GM23338 (cell line): ENCODE data around the gene KAZN. TPM values are rescaled to one million over a fixed set of nuclear protein-coding genes. Genes with fewer than 3 reads are reported as not detected.

ENCODE experiments used
- ATAC-seq: fragments of 200-7000 bp; cut with Tn5 transposase; 3 replicates; pipeline ENCODE4 v1.9.1; 2020
- DNase-seq: peaks from one replicate; pipeline ENCODE4 v3.0.0-alpha.2; 2015; ENCODE audit warnings: low spot score
- H2AFZ ChIP-seq: fragments of 200-600 bp; sonication (generic); 2 replicates; pipeline ENCODE4 v1.8.0; 2016; ENCODE audit warnings: antibody characterized with exemption, mild to moderate bottlenecking, moderate library complexity
- H3F3A ChIP-seq: fragments of 200-600 bp; sonication (generic); replicated peaks from 2 replicates; pipeline ENCODE4 v1.8.0; 2017; ENCODE audit warnings: antibody characterized with exemption, mixed run types, low read depth
- H3K27ac ChIP-seq: fragments of 200-600 bp; sonication (generic); 2 replicates; pipeline ENCODE4 v1.6.1; 2016; ENCODE audit warnings: low read depth
- H3K27me3 ChIP-seq: fragments of 200-600 bp; sonication (generic); 2 replicates; pipeline ENCODE4 v1.8.0; 2016; ENCODE audit warnings: mild to moderate bottlenecking, mixed run types, moderate library complexity; ENCODE audit not compliant: insufficient read depth
- H3K36me3 ChIP-seq: fragments of 200-600 bp; sonication (generic); 2 replicates; pipeline ENCODE4 v1.8.0; 2016; ENCODE audit warnings: mild to moderate bottlenecking; ENCODE audit not compliant: insufficient read depth
- H3K4me1 ChIP-seq: fragments of 200-600 bp; sonication (generic); 2 replicates; pipeline ENCODE4 v1.8.0; 2016; ENCODE audit warnings: mild to moderate bottlenecking, moderate library complexity; ENCODE audit not compliant: insufficient read depth
- H3K4me2 ChIP-seq: fragments of 200-600 bp; sonication (generic); 2 replicates; pipeline ENCODE4 v1.7.1; 2017; ENCODE audit warnings: mixed run types
- H3K4me3 ChIP-seq: fragments of 200-600 bp; sonication (generic); 2 replicates; pipeline ENCODE4 v1.6.1; 2016; ENCODE audit warnings: mixed run types
- H3K79me2 ChIP-seq: fragments of 200-600 bp; sonication (generic); replicated peaks from 2 replicates; pipeline ENCODE4 v1.8.0; 2017; ENCODE audit warnings: mild to moderate bottlenecking; ENCODE audit not compliant: insufficient read depth
- H3K9me2 ChIP-seq: fragments of 200-600 bp; sonication (generic); 2 replicates; pipeline ENCODE4 v1.8.0; 2017; ENCODE audit not compliant: insufficient read depth
- H4K20me1 ChIP-seq: fragments of 200-600 bp; sonication (generic); replicated peaks from 2 replicates; pipeline ENCODE4 v1.8.0; 2017; ENCODE audit warnings: mild to moderate bottlenecking; ENCODE audit not compliant: insufficient read depth
- H3K27ac Mint-ChIP-seq: 2 replicates; pipeline ENCODE4 v1.8.0; 2020; ENCODE audit warnings: inconsistent platforms, mild to moderate bottlenecking, moderate library complexity, mixed read lengths
- H3K27me3 Mint-ChIP-seq: 3 replicates; pipeline ENCODE4 v1.8.0; 2022; ENCODE audit warnings: low read depth, mild to moderate bottlenecking, moderate library complexity, mixed read lengths, inconsistent platforms; ENCODE audit not compliant: insufficient read depth, poor library complexity
- H3K36me3 Mint-ChIP-seq: 3 replicates; pipeline ENCODE4 v1.8.0; 2021; ENCODE audit warnings: low read depth, mild to moderate bottlenecking, inconsistent platforms, moderate library complexity, mixed read lengths
- H3K4me1 Mint-ChIP-seq: 3 replicates; pipeline ENCODE4 v1.8.0; 2020; ENCODE audit warnings: mild to moderate bottlenecking, inconsistent platforms, mixed read lengths
- H3K4me3 Mint-ChIP-seq: 3 replicates; pipeline ENCODE4 v1.8.0; 2021; ENCODE audit warnings: moderate library complexity, mild to moderate bottlenecking, inconsistent platforms, mixed read lengths
- H3K9me3 Mint-ChIP-seq: 3 replicates; pipeline ENCODE4 v1.8.0; 2020; ENCODE audit warnings: moderate library complexity, mild to moderate bottlenecking, inconsistent platforms, mixed read lengths
- CREB1 ChIP-seq: fragments of 250-450 bp; sonication (Bioruptor Pico); IDR thresholded peaks from 2 replicates; pipeline ENCODE4 v1.5.0; 2020; ENCODE audit warnings: low read depth, mild to moderate bottlenecking, moderate library complexity
- EZH2 ChIP-seq: fragments of 200-600 bp; sonication (generic); IDR thresholded peaks from one replicate; pipeline ENCODE4 v1.8.0; 2017; ENCODE audit warnings: antibody characterized with exemption, mild to moderate bottlenecking, low read depth; ENCODE audit not compliant: unreplicated experiment
- EZH2phosphoT487 ChIP-seq: fragments of 200-600 bp; sonication (generic); IDR thresholded peaks from one replicate; pipeline ENCODE4 v1.8.1; 2018; ENCODE audit warnings: antibody characterized with exemption; ENCODE audit not compliant: unreplicated experiment
- JUNB ChIP-seq: IDR thresholded peaks from one replicate; pipeline ENCODE4 v1.6.1; 2016; ENCODE audit warnings: antibody characterized with exemption; ENCODE audit not compliant: unreplicated experiment
- NANOG ChIP-seq: IDR thresholded peaks from 2 replicates; pipeline ENCODE4 v1.6.1; 2016; ENCODE audit warnings: antibody characterized with exemption, borderline replicate concordance
- ZNF114 ChIP-seq: fragments of 250-450 bp; sonication (Bioruptor Pico); IDR thresholded peaks from 2 replicates; pipeline ENCODE4 v1.5.0; 2020; ENCODE audit warnings: mild to moderate bottlenecking, moderate library complexity
- ZNF331 ChIP-seq: fragments of 250-450 bp; sonication (Bioruptor Pico); IDR thresholded peaks from 2 replicates; pipeline ENCODE4 v1.5.0; 2020; ENCODE audit warnings: low read depth, mild to moderate bottlenecking, moderate library complexity
- polyA plus RNA-seq: library from polyadenylated mRNA; unstranded; fragments of >200 nt; fragmentation: Nextera tagmentation; extraction: Ambion mirVana; gene quantifications from 2 replicates; pipeline ENCODE4 v1.2.1, GENCODE V29; 2016
- total RNA-seq: library from RNA; depleted of rRNA; stranded (reverse); fragments of >200 nt; shearing (Covaris generic); gene quantifications from 2 replicates; pipeline ENCODE4 v1.2.3, GENCODE V29; 2014
- TF ChIP-seq, protein P1 (sequence below): IDR thresholded peaks from one replicate; pipeline ENCODE4 v1.6.1; 2018; ENCODE audit warnings: antibody characterized with exemption; ENCODE audit not compliant: unreplicated experiment
- TF ChIP-seq, protein P2 (sequence below), 2 experiments: fragments of 200-600 bp in 1 of 2; sonication (generic) in 1 of 2; conservative IDR thresholded peaks; 2 replicates each; pipeline versions ENCODE4 v1.5.1 to v1.6.1; 2016 to 2017; ENCODE audit warnings: antibody characterized with exemption in 2 of 2, low read depth in 2 of 2, mild to moderate bottlenecking in 2 of 2, moderate library complexity in 1 of 2

The KAZN gene
- total and polyA plus RNA-seq, 2 experiments from 2014 or later, result 9.9 to 15.0 TPM

DNA sequence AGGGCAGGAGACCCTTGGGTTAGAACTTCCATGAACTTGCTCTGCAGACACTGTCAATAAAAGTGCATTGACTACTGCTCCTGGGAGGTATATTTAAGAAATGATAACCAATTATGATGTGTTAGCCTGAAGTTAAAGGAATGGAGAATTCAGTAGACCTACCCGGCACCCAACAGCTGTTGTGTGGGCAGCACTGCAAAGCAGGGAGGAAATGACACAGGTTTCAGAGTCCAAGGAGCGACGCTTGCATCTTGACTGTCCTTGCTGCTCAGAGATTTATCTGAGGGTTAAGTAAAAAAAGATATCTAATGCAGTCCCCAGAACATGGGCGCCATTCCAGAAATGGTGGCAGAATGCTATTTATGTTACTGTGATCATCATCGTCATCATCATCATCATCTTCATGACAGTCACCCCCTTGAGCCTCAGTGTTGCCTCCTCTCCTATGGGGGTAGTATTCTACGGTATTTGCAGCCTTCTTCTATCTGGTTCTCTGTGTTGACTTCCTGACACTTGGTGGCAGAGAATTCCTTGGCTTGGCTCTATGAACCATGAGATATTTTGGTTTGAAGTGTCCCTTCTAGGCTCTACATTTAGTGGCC, 225.9 kb downstream of the KAZN start (continued):
- no peak for TF ChIP-seq NANOG
- TF ChIP-seq JUNB, result no peak
- TF ChIP-seq ZNF114 (CRISPR knock-in tag), result no peak
- TF ChIP-seq EZH2phosphoT487, result no peak
- no peak for TF ChIP-seq EZH2
- TF ChIP-seq, protein P1, sequence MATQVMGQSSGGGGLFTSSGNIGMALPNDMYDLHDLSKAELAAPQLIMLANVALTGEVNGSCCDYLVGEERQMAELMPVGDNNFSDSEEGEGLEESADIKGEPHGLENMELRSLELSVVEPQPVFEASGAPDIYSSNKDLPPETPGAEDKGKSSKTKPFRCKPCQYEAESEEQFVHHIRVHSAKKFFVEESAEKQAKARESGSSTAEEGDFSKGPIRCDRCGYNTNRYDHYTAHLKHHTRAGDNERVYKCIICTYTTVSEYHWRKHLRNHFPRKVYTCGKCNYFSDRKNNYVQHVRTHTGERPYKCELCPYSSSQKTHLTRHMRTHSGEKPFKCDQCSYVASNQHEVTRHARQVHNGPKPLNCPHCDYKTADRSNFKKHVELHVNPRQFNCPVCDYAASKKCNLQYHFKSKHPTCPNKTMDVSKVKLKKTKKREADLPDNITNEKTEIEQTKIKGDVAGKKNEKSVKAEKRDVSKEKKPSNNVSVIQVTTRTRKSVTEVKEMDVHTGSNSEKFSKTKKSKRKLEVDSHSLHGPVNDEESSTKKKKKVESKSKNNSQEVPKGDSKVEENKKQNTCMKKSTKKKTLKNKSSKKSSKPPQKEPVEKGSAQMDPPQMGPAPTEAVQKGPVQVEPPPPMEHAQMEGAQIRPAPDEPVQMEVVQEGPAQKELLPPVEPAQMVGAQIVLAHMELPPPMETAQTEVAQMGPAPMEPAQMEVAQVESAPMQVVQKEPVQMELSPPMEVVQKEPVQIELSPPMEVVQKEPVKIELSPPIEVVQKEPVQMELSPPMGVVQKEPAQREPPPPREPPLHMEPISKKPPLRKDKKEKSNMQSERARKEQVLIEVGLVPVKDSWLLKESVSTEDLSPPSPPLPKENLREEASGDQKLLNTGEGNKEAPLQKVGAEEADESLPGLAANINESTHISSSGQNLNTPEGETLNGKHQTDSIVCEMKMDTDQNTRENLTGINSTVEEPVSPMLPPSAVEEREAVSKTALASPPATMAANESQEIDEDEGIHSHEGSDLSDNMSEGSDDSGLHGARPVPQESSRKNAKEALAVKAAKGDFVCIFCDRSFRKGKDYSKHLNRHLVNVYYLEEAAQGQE, result no peak
- no peak for TF ChIP-seq CREB1 (CRISPR knock-in tag)
- TF ChIP-seq, protein P2, sequence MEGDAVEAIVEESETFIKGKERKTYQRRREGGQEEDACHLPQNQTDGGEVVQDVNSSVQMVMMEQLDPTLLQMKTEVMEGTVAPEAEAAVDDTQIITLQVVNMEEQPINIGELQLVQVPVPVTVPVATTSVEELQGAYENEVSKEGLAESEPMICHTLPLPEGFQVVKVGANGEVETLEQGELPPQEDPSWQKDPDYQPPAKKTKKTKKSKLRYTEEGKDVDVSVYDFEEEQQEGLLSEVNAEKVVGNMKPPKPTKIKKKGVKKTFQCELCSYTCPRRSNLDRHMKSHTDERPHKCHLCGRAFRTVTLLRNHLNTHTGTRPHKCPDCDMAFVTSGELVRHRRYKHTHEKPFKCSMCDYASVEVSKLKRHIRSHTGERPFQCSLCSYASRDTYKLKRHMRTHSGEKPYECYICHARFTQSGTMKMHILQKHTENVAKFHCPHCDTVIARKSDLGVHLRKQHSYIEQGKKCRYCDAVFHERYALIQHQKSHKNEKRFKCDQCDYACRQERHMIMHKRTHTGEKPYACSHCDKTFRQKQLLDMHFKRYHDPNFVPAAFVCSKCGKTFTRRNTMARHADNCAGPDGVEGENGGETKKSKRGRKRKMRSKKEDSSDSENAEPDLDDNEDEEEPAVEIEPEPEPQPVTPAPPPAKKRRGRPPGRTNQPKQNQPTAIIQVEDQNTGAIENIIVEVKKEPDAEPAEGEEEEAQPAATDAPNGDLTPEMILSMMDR (conservative IDR thresholded peaks at IDR 0.05; ENCODE audit: low read depth in 2 of 2), result no peak
- no peak for TF ChIP-seq ZNF331 (CRISPR knock-in tag)

DNA sequence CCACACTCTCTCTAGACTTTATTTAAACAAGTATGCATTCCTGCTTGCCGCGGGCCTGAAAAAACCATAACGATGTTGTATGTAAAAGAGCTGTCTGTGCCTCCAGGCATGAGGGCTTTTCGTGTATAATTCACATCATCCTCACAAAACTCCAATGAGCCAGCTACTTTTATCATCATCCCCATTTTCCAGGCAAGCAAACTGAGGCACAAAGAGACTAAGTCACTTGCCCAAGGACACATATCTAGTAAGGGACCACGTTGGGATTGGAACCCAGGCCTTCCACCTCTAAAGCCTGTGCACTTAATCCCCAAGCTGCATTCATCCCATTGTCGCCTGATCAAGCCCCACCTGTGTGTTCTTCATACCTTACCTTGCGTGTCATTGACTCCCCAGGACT, 226.9 kb downstream of the KAZN start:
- no peak overlapping the region for H3K4me3 ChIP-seq
- no peak overlapping the region for H3K27ac ChIP-seq
- H3K27me3 Mint-ChIP-seq, result peaks cover 11% of the 10 kb centered on the region
- H3K36me3 Mint-ChIP-seq, result no peaks in the 10 kb centered on the region; the same call in 2 of the 3 replicates
- H3F3A ChIP-seq, result no peaks in the 10 kb centered on the region
- no peak for DNase-seq
- no peaks in the 10 kb centered on the region for H3K9me2 ChIP-seq
- no peaks in the 10 kb centered on the region for H3K36me3 ChIP-seq
- H3K4me2 ChIP-seq, result no peak overlapping the region
- no peaks in the 10 kb centered on the region for H4K20me1 ChIP-seq
- no peak overlapping the region for H3K4me3 Mint-ChIP-seq
- no peak overlapping the region for H2AFZ ChIP-seq
- no peaks in the 10 kb centered on the region for H3K79me2 ChIP-seq
- H3K4me1 Mint-ChIP-seq, result peaks cover 9% of the 10 kb centered on the region; the same call in 2 of the 3 replicates
- no peak for ATAC-seq
- no peaks in the 10 kb centered on the region for H3K9me3 Mint-ChIP-seq
- no peak overlapping the region for H3K27ac Mint-ChIP-seq
- TF ChIP-seq, protein P2 (conservative IDR thresholded peaks at IDR 0.05; ENCODE audit: low read depth in 2 of 2), result no peak
- no peaks in the 10 kb centered on the region; the same call in 1 of the 2 replicates for H3K4me1 ChIP-seq
- H3K27me3 ChIP-seq, result no peaks in the 10 kb centered on the region
